Measurements from ENCODE around the gene RPL36AL. TPM values are rescaled to one million over a fixed set of nuclear protein-coding genes. Genes with fewer than 3 reads are reported as not detected.

RPL36AL gene
- total and polyA plus RNA-seq, 10 of the 15 experiments (the other 5 are each of a cell fraction or from before 2014, with no cell fraction given) = 222 to 1,379 (median 545) TPM

DNA sequence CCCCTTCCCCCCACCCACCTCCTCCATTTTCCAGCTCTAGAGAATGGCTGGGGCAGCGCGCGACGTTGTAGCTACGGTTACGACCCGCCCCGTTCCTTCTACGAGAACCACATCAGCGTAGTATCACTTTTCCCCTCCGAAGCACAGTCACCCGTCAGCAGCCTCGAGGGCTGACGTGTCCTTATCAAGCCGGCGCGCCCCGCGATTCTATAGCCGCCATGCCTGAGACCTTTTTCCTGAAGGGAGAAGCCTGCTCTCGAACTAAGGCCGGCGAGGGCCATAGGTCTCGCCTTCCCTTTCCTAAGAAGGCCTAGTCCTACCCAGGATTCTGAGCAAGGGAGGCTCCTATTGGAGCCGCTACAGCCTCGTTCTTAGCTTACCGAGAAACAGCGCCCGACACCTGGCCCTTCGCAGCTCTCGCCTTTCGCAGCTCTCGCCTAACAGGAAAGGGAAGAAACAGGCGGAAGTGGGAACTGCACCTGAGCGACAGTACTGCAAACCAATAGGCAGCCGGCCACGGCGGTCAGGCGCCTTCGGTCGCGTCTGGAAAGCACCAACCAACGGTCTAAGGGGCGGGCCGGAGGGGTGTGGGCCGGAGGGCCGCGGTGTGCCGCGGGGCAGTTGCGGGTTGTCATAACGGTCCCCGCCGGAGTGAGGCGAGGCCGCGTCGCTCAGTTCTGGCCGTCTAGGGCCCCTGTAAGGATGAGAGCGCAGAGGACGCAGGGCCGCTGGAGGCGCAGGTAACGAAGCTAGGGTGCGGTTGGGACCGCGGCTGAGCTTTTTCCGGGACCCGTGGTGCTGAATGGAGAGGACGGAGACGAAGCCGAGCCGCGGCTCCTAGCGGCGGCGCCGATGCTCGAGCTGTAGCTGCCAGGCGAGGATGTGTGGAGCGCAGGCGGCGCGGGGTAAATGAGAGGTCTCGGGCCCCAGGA is at the start of gene RPL36AL, which contains the start of gene MGAT2 (continued):
- TF ChIP-seq, protein P1, sequence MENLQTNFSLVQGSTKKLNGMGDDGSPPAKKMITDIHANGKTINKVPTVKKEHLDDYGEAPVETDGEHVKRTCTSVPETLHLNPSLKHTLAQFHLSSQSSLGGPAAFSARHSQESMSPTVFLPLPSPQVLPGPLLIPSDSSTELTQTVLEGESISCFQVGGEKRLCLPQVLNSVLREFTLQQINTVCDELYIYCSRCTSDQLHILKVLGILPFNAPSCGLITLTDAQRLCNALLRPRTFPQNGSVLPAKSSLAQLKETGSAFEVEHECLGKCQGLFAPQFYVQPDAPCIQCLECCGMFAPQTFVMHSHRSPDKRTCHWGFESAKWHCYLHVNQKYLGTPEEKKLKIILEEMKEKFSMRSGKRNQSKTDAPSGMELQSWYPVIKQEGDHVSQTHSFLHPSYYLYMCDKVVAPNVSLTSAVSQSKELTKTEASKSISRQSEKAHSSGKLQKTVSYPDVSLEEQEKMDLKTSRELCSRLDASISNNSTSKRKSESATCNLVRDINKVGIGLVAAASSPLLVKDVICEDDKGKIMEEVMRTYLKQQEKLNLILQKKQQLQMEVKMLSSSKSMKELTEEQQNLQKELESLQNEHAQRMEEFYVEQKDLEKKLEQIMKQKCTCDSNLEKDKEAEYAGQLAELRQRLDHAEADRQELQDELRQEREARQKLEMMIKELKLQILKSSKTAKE (IDR thresholded peaks at IDR 0.05; ENCODE audit: low read depth, poor library complexity, severe bottlenecking) = no peak
- TF ChIP-seq JUND (IDR thresholded peaks at IDR 0.05; ENCODE audit: low read depth, low read length) = no peak
- TF ChIP-seq SIN3A (IDR thresholded peaks at IDR 0.05; ENCODE audit: low read depth, low read length) = 0 out of 2 replicates have a peak, but pooled peaks have one; percentile 22
- TF ChIP-seq CBFB (IDR thresholded peaks at IDR 0.05; ENCODE audit: low read depth) = no peak; the same call in none of the 2 replicates
- TF ChIP-seq, protein P2, sequence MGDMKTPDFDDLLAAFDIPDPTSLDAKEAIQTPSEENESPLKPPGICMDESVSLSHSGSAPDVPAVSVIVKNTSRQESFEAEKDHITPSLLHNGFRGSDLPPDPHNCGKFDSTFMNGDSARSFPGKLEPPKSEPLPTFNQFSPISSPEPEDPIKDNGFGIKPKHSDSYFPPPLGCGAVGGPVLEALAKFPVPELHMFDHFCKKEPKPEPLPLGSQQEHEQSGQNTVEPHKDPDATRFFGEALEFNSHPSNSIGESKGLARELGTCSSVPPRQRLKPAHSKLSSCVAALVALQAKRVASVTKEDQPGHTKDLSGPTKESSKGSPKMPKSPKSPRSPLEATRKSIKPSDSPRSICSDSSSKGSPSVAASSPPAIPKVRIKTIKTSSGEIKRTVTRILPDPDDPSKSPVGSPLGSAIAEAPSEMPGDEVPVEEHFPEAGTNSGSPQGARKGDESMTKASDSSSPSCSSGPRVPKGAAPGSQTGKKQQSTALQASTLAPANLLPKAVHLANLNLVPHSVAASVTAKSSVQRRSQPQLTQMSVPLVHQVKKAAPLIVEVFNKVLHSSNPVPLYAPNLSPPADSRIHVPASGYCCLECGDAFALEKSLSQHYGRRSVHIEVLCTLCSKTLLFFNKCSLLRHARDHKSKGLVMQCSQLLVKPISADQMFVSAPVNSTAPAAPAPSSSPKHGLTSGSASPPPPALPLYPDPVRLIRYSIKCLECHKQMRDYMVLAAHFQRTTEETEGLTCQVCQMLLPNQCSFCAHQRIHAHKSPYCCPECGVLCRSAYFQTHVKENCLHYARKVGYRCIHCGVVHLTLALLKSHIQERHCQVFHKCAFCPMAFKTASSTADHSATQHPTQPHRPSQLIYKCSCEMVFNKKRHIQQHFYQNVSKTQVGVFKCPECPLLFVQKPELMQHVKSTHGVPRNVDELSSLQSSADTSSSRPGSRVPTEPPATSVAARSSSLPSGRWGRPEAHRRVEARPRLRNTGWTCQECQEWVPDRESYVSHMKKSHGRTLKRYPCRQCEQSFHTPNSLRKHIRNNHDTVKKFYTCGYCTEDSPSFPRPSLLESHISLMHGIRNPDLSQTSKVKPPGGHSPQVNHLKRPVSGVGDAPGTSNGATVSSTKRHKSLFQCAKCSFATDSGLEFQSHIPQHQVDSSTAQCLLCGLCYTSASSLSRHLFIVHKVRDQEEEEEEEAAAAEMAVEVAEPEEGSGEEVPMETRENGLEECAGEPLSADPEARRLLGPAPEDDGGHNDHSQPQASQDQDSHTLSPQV (IDR thresholded peaks at IDR 0.05) = no peak
- TF ChIP-seq, protein P3, sequence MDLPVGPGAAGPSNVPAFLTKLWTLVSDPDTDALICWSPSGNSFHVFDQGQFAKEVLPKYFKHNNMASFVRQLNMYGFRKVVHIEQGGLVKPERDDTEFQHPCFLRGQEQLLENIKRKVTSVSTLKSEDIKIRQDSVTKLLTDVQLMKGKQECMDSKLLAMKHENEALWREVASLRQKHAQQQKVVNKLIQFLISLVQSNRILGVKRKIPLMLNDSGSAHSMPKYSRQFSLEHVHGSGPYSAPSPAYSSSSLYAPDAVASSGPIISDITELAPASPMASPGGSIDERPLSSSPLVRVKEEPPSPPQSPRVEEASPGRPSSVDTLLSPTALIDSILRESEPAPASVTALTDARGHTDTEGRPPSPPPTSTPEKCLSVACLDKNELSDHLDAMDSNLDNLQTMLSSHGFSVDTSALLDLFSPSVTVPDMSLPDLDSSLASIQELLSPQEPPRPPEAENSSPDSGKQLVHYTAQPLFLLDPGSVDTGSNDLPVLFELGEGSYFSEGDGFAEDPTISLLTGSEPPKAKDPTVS (IDR thresholded peaks at IDR 0.05; ENCODE audit: low read depth, low read length) = no peak
- peak; percentile 35; the same call in 1 of the 2 replicates for TF ChIP-seq ATF7 (IDR thresholded peaks at IDR 0.05; ENCODE audit: low read depth)
- peak; percentile 73 for TF ChIP-seq SMAD1 (IDR thresholded peaks at IDR 0.05; ENCODE audit: low read depth, partially characterized antibody)
- TF ChIP-seq BCL11A (IDR thresholded peaks at IDR 0.05; ENCODE audit: low read depth, low read length) = no peak
- TF ChIP-seq, protein P4, sequence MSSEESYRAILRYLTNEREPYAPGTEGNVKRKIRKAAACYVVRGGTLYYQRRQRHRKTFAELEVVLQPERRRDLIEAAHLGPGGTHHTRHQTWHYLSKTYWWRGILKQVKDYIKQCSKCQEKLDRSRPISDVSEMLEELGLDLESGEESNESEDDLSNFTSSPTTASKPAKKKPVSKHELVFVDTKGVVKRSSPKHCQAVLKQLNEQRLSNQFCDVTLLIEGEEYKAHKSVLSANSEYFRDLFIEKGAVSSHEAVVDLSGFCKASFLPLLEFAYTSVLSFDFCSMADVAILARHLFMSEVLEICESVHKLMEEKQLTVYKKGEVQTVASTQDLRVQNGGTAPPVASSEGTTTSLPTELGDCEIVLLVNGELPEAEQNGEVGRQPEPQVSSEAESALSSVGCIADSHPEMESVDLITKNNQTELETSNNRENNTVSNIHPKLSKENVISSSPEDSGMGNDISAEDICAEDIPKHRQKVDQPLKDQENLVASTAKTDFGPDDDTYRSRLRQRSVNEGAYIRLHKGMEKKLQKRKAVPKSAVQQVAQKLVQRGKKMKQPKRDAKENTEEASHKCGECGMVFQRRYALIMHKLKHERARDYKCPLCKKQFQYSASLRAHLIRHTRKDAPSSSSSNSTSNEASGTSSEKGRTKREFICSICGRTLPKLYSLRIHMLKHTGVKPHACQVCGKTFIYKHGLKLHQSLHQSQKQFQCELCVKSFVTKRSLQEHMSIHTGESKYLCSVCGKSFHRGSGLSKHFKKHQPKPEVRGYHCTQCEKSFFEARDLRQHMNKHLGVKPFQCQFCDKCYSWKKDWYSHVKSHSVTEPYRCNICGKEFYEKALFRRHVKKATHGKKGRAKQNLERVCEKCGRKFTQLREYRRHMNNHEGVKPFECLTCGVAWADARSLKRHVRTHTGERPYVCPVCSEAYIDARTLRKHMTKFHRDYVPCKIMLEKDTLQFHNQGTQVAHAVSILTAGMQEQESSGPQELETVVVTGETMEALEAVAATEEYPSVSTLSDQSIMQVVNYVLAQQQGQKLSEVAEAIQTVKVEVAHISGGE (CRISPR knock-in tag; IDR thresholded peaks at IDR 0.05) = no peak
- 0 out of 2 replicates have a peak, but pooled peaks have one; percentile 10 for TF ChIP-seq TBL1XR1 (IDR thresholded peaks at IDR 0.05; ENCODE audit: low read depth, low read length)
- TF ChIP-seq, protein P5, sequence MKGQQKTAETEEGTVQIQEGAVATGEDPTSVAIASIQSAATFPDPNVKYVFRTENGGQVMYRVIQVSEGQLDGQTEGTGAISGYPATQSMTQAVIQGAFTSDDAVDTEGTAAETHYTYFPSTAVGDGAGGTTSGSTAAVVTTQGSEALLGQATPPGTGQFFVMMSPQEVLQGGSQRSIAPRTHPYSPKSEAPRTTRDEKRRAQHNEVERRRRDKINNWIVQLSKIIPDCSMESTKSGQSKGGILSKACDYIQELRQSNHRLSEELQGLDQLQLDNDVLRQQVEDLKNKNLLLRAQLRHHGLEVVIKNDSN (IDR thresholded peaks at IDR 0.05; ENCODE audit: borderline replicate concordance, extremely low read length, insufficient read depth, low read depth, low read length) = peak; percentile 77
- TF ChIP-seq CHD2 (IDR thresholded peaks at IDR 0.05; ENCODE audit: borderline replicate concordance, low read depth, low read length) = peak; percentile 91
- TF ChIP-seq HDGF (IDR thresholded peaks at IDR 0.05) = peak; percentile 29; the same call in 1 of the 2 replicates
